Measurements from ENCODE around the gene TP53I13.

- TF ChIP-seq YY1 (IDR thresholded peaks at IDR 0.05; ENCODE audit: extremely low read depth, insufficient replicate concordance, low read depth, low read length) (no peak), CTCF (IDR thresholded peaks at IDR 0.05 in 2 of 3, conservative IDR thresholded peaks at IDR 0.05 in 1 of 3; ENCODE audit: borderline replicate concordance in 1 of 3, insufficient read depth in 1 of 3, low read depth in 2 of 3, low read length in 2 of 3) (no peak), EGR1 (IDR thresholded peaks at IDR 0.05; ENCODE audit: low read depth) (no peak), MAX (IDR thresholded peaks at IDR 0.05) (no peak), ELF1 (IDR thresholded peaks at IDR 0.05; ENCODE audit: borderline replicate concordance, low read depth) (no peak)
Observed at GRCh38 chr17:29615492-29616299, 47.2 kb downstream of the TP53I13 start.

Data from HCT116 (cell line).